Activated CD4-positive, alpha-beta T cell treated with anti-CD3 and anti-CD28 coated beads for 36 hours (primary cell): ENCODE results near the gene UBE2Q1. TPM values are rescaled to one million over a fixed set of nuclear protein-coding genes. Genes with fewer than 3 reads are reported as not detected.
A peak's percentile ranks its signal among the peaks of the same experiment; 100 is the strongest.
"Not testable (repeated sequence)": the region's sequence is repeated elsewhere in the genome, so short reads cannot be mapped to it uniquely, and the experiment has no call there.

Source experiments
- ATAC-seq: fragments of 200-7000 bp; cut with Tn5 transposase; one replicate; pipeline ENCODE4 v1.10.0; 2021; ENCODE audit warnings: mild to moderate bottlenecking, moderate library complexity
- CTCF ChIA-PET: fragments of 350-600 bp; sonication (Branson Sonifier 250); formaldehyde crosslinking; loops from one replicate; lab custom pipeline; 2021; ENCODE audit warnings: antibody characterized with exemption; lab: Charles Lee
- POLR2A ChIA-PET: fragments of 350-600 bp; sonication (Branson Sonifier 250); formaldehyde crosslinking; loops from one replicate; lab custom pipeline; 2021; ENCODE audit warnings: antibody characterized with exemption, inconsistent platforms; lab: Charles Lee
- DNase-seq: peaks from one replicate; pipeline ENCODE4 v3.0.0-alpha.2; 2020
- H3K27ac Mint-ChIP-seq: one replicate; pipeline ENCODE4 v1.8.0; 2021; ENCODE audit warnings: mixed read lengths
- H3K27me3 Mint-ChIP-seq: one replicate; pipeline ENCODE4 v1.8.0; 2021; ENCODE audit warnings: mixed read lengths
- H3K36me3 Mint-ChIP-seq: one replicate; pipeline ENCODE4 v1.8.0; 2021; ENCODE audit warnings: low read depth, mixed read lengths
- H3K4me1 Mint-ChIP-seq: one replicate; pipeline ENCODE4 v1.8.0; 2021; ENCODE audit warnings: mixed read lengths
- H3K4me3 Mint-ChIP-seq: one replicate; pipeline ENCODE4 v1.8.0; 2021; ENCODE audit warnings: mild to moderate bottlenecking, moderate library complexity, mixed read lengths
- H3K9me3 Mint-ChIP-seq: one replicate; pipeline ENCODE4 v1.8.0; 2021; ENCODE audit warnings: low read depth, mixed read lengths
- intact Hi-C, 2 experiments: fragments of 100-400 bp; cut with DNase I in 1 of 2; cut with micrococcal nuclease in 1 of 2; formaldehyde crosslinking; loops; one replicate each; pipeline versions ENCODE4 v1.14.2 to v1.15.1; 2022 to 2024; cut with DNase I, micrococcal nuclease
- total RNA-seq, 2 experiments: library from RNA; stranded (reverse); gene quantifications; one replicate each; pipeline ENCODE4 v1.2.3, GENCODE V29; 2021

Gene UBE2Q1
- total RNA-seq, 2 experiments from 2014 or later = 89.3 to 101 TPM

- H3K36me3 Mint-ChIP-seq = no peaks in the 10 kb centered on the region
- no peak overlapping the region for H3K27ac Mint-ChIP-seq
- peaks cover 2% of the 10 kb centered on the region for H3K27me3 Mint-ChIP-seq
- intact Hi-C loops = no loop called here
- no peaks in the 10 kb centered on the region for H3K4me1 Mint-ChIP-seq
- DNase-seq (peak; percentile 15), ATAC-seq (no peak)
- no peaks in the 10 kb centered on the region for H3K9me3 Mint-ChIP-seq
- ChIA-PET CTCF (interaction anchor here (0.7 to 2.2 kb wide), 4 partner anchors 9 to 247 kb away, joined by 3 to 7 read pairs (median 4); no protein-coding TSS in a partner anchor), POLR2A (no interaction called here)
- no peak overlapping the region for H3K4me3 Mint-ChIP-seq
Measured at GRCh38 chr1:154533952-154534844, 24.3 kb downstream of the UBE2Q1 start.

- H3K9me3 Mint-ChIP-seq, H3K27ac Mint-ChIP-seq, H3K27me3 Mint-ChIP-seq, ATAC-seq, H3K4me1 Mint-ChIP-seq, DNase-seq, H3K4me3 Mint-ChIP-seq, H3K36me3 Mint-ChIP-seq, intact Hi-C loops: not testable (repeated sequence)
- ChIA-PET POLR2A (interaction anchor here (0.7 kb wide), 1 partner anchor 11 kb away, joined by 3 read pairs; no protein-coding TSS in a partner anchor), CTCF (interaction anchor here (0.7 to 1.4 kb wide), 3 partner anchors 15 to 332 kb away, joined by 3 to 7 read pairs (median 3); no protein-coding TSS in a partner anchor)
Measured at GRCh38 chr1:154531950-154532349, 26.5 kb downstream of the UBE2Q1 start.

- no peak overlapping the region for H3K27ac Mint-ChIP-seq
- CTCF ChIA-PET = interaction anchor here (0.7 to 1.3 kb wide), 2 partner anchors 50 to 364 kb away, joined by 3 read pairs; no protein-coding TSS in a partner anchor
- no peaks in the 10 kb centered on the region for H3K36me3 Mint-ChIP-seq
- no peaks in the 10 kb centered on the region for H3K4me1 Mint-ChIP-seq
- DNase-seq (no peak), ATAC-seq (no peak)
- POLR2A ChIA-PET = no interaction called here
- intact Hi-C loops = no loop called here
- no peak overlapping the region for H3K4me3 Mint-ChIP-seq
- peaks cover 2% of the 10 kb centered on the region for H3K27me3 Mint-ChIP-seq
- H3K9me3 Mint-ChIP-seq = no peaks in the 10 kb centered on the region
Measured at GRCh38 chr1:154529308-154529707, 29.2 kb downstream of the UBE2Q1 start.

GRCh38 chr1:154527192-154527591 is 31.3 kb downstream of the UBE2Q1 start:
- no peaks in the 10 kb centered on the region for H3K9me3 Mint-ChIP-seq
- H3K27me3 Mint-ChIP-seq = peaks cover 2% of the 10 kb centered on the region
- CTCF ChIA-PET = no interaction called here
- no peaks in the 10 kb centered on the region for H3K36me3 Mint-ChIP-seq
- DNase-seq = no peak
- no peaks in the 10 kb centered on the region for H3K4me1 Mint-ChIP-seq
- H3K27ac Mint-ChIP-seq = no peak overlapping the region
- ATAC-seq = no peak
- intact Hi-C loops = no loop called here
- H3K4me3 Mint-ChIP-seq = no peak overlapping the region
- POLR2A ChIA-PET = no interaction called here

GRCh38 chr1:154524881-154525280 is 33.6 kb downstream of the UBE2Q1 start:
- DNase-seq (no peak), ATAC-seq (no peak)
- H3K4me1 Mint-ChIP-seq = peaks cover 3% of the 10 kb centered on the region
- no peak overlapping the region for H3K4me3 Mint-ChIP-seq
- no peaks in the 10 kb centered on the region for H3K36me3 Mint-ChIP-seq
- H3K27ac Mint-ChIP-seq = no peak overlapping the region
- peaks cover 2% of the 10 kb centered on the region for H3K27me3 Mint-ChIP-seq
- POLR2A ChIA-PET = no interaction called here
- no peaks in the 10 kb centered on the region for H3K9me3 Mint-ChIP-seq
- CTCF ChIA-PET = interaction anchor here (0.7 kb wide), 1 partner anchor 347 kb away, joined by 4 read pairs; no protein-coding TSS in a partner anchor
- intact Hi-C loops = no loop called here

GRCh38 chr1:154521695-154522094 is 36.8 kb downstream of the UBE2Q1 start:
- POLR2A ChIA-PET = no interaction called here
- peaks cover 6% of the 10 kb centered on the region for H3K27me3 Mint-ChIP-seq
- DNase-seq = no peak
- no peak overlapping the region for H3K27ac Mint-ChIP-seq
- no peaks in the 10 kb centered on the region for H3K9me3 Mint-ChIP-seq
- no peak for ATAC-seq
- peaks cover 6% of the 10 kb centered on the region for H3K4me1 Mint-ChIP-seq
- H3K36me3 Mint-ChIP-seq = no peaks in the 10 kb centered on the region
- no peak overlapping the region for H3K4me3 Mint-ChIP-seq
- intact Hi-C loops = no loop called here
- CTCF ChIA-PET = interaction anchor here (1.4 kb wide), 2 partner anchors 41 to 42 kb away, joined by 3 to 8 read pairs; no protein-coding TSS in a partner anchor

- POLR2A ChIA-PET = no interaction called here
- intact Hi-C loops = no loop called here
- H3K4me1 Mint-ChIP-seq = peaks cover 6% of the 10 kb centered on the region
- peaks cover 6% of the 10 kb centered on the region for H3K27me3 Mint-ChIP-seq
- H3K36me3 Mint-ChIP-seq = no peaks in the 10 kb centered on the region
- CTCF ChIA-PET = interaction anchor here (0.9 to 1.0 kb wide), 2 partner anchors 39 to 363 kb away, joined by 3 to 4 read pairs; no protein-coding TSS in a partner anchor
- no peak for DNase-seq
- no peak for ATAC-seq
- H3K4me3 Mint-ChIP-seq = no peak overlapping the region
- no peak overlapping the region for H3K27ac Mint-ChIP-seq
- H3K9me3 Mint-ChIP-seq = no peaks in the 10 kb centered on the region
Measured at GRCh38 chr1:154520333-154520732, 38.1 kb downstream of the UBE2Q1 start.

- no peak overlapping the region for H3K27ac Mint-ChIP-seq
- ATAC-seq = no peak
- POLR2A ChIA-PET = no interaction called here
- intact Hi-C loops = no loop called here
- CTCF ChIA-PET = interaction anchor here (0.9 to 1.0 kb wide), 2 partner anchors 38 to 363 kb away, joined by 3 to 4 read pairs; no protein-coding TSS in a partner anchor
- no peak for DNase-seq
- peaks cover 4% of the 10 kb centered on the region for H3K27me3 Mint-ChIP-seq
- peaks cover 6% of the 10 kb centered on the region for H3K4me1 Mint-ChIP-seq
- H3K4me3 Mint-ChIP-seq = no peak overlapping the region
- H3K9me3 Mint-ChIP-seq = no peaks in the 10 kb centered on the region
- no peaks in the 10 kb centered on the region for H3K36me3 Mint-ChIP-seq
Measured at GRCh38 chr1:154519591-154519991, 38.9 kb downstream of the UBE2Q1 start.

- no peaks in the 10 kb centered on the region for H3K9me3 Mint-ChIP-seq
- POLR2A ChIA-PET = no interaction called here
Measured at GRCh38 chr1:154517661-154518060, 40.8 kb downstream of the UBE2Q1 start.

GRCh38 chr1:154514066-154514553 is 44.4 kb downstream of the UBE2Q1 start:
- H3K4me3 Mint-ChIP-seq = no peak overlapping the region
- no peaks in the 10 kb centered on the region for H3K4me1 Mint-ChIP-seq
- ChIA-PET POLR2A (no interaction called here), CTCF (no interaction called here)
- peaks cover 7% of the 10 kb centered on the region for H3K27me3 Mint-ChIP-seq
- DNase-seq (no peak), ATAC-seq (no peak)
- no peaks in the 10 kb centered on the region for H3K36me3 Mint-ChIP-seq
- H3K27ac Mint-ChIP-seq = no peak overlapping the region
- intact Hi-C loops = no loop called here
- no peaks in the 10 kb centered on the region for H3K9me3 Mint-ChIP-seq

More at GRCh38 chr1:154517661-154518060, 40.8 kb downstream of the UBE2Q1 start:
- Mint-ChIP-seq H3K4me1 (peaks cover 6% of the 10 kb centered on the region), H3K27ac (no peak overlapping the region), H3K36me3 (no peaks in the 10 kb centered on the region), H3K27me3 (peaks cover 4% of the 10 kb centered on the region), H3K4me3 (no peak overlapping the region)
- DNase-seq (no peak), ATAC-seq (no peak)
- CTCF ChIA-PET = no interaction called here
- intact Hi-C loops = no loop called here

GRCh38 chr1:154512760-154513159 is 45.7 kb downstream of the UBE2Q1 start:
- no peaks in the 10 kb centered on the region for H3K4me1 Mint-ChIP-seq
- ChIA-PET CTCF (no interaction called here), POLR2A (no interaction called here)
- intact Hi-C loops = no loop called here
- DNase-seq = no peak
- H3K9me3 Mint-ChIP-seq = no peaks in the 10 kb centered on the region
- H3K4me3 Mint-ChIP-seq = no peak overlapping the region
- H3K27ac Mint-ChIP-seq = no peak overlapping the region
- no peak for ATAC-seq
- H3K36me3 Mint-ChIP-seq = no peaks in the 10 kb centered on the region
- peaks cover 13% of the 10 kb centered on the region for H3K27me3 Mint-ChIP-seq
